Medulla oblongata (tissue), 1 donor: ENCODE results near the gene TMEM258.

ENCODE experiments used
- DNase-seq: peaks from one replicate; pipeline ENCODE4 v3.0.0-alpha.2; 2015; ENCODE audit errors: extremely low spot score

TMEM258 gene

DNA sequence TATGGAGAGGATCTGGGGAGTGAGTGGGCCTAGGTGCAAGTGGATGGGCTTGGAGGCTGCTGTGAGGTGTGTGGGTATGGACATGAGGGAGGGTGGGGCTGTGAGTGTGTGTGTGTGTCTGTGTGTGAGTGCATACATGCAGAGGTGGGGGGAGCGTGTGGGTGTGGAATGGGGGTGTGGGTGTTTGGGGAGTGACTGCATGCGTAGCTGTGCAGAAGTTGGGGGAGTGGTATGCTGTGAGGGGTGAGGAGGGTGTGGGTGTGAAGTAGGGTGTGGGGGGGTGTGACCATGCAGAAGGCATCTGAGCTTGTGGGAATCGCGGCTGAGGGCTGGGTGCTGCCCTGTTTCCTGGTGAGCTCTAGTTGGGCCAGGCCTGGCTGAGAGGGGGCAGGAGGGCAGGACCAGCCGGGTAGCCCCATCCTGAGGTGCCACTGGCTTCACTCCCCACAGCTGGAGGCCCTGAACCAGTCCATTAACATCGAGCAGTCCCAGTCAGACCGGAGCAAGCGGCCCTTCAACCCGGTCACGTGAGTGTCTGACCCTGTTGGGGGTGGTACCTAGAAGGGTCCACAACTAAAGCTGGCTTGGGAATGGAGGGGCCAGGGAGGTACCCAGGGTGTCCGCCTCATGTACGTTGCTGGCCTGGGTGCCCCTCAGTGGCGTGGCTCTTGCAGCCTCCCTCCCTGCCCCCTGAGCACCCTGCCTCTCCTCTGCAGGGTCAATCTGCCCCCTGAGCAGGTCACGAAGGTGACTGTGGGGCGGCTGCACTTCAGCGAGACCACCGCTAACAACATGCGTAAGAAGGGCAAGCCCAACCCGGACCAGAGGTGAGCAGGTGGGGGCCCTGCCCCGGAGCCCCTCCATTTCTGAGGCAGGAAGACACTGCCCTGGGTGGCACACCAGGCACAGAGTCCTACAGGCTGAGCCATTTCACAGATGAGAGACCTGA is 16.5 kb downstream of the TMEM258 start:
- no peak for DNase-seq

DNA sequence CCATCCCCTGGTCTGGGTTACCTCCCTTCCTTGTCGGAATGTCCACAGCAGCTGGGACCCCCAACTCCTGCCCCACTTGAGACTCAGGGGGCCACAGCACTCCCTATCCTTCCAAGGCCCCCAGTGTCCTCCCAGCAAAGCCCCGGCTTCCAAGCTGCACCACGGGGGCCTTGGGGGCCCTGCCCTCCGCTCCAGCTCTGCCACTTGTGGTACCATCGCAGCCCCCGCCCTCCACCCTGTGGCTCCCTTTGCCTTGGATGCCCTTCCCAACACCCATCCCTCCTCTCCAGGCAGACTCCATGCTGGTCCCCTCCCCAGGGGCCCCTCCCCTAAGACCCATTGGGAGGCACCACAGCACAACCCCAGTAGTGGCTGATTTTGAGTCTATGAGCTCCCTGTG is 17.3 kb downstream of the TMEM258 start:
- DNase-seq = no peak

DNA sequence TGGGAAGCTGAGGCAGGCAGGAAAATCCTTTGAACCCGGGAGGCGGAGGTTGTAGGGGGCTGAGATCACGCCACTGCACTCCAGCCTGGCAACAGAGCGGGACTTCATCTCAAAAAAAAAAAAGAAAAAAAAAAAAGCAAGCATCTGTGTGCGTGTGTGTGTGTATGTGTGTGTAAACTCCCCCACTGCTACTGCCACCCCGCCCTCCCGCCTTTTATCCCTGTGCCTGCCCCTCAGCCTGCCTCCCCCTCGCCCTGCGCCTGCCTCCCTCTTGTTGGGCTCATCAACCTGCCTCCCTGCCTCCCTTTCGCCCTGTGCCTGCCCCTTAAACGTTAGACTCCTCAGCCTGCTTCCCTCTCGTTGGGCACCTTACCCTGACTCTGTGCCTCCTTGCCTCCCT is 18.0 kb downstream of the TMEM258 start:
- no peak for DNase-seq

DNA sequence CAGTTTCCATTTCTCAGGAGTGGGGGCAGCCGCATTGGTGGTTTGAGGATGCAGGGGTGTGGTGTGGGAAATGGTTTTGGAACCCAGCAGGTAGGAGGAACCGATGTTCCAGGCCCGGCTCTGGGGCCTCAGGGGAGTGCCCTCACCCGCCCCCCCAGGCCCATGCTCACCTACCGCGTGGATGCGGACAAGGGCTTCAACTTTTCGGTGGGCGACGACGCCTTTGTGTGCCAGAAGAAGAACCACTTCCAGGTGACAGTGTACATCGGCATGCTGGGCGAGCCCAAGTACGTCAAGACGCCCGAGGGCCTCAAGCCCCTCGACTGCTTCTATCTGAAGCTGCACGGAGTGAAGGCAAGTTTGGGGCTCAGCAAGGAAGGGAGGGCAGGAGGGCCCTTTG is 18.6 kb downstream of the TMEM258 start:
- DNase-seq = no peak

DNA sequence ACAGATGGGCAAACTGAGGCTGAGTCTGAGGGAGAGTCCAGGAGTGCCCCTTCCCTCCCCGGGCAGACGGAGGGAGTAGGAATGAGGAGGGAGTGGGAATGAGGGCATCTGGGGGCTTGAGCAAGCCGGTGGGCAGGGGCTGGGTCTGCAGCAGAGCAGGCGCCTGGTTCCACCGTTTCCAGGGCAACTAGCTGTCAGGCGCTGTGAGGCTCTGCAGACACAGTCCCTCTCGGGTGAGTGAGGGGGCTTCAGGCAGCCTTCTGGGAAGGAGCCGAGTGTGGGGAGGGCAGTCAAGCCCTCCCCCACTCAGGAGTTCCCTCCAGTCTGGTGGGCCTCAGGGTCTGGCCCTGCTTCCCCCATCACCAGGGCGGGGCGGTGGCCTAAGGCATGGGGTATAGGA is 19.0 kb downstream of the TMEM258 start:
- no peak for DNase-seq

DNA sequence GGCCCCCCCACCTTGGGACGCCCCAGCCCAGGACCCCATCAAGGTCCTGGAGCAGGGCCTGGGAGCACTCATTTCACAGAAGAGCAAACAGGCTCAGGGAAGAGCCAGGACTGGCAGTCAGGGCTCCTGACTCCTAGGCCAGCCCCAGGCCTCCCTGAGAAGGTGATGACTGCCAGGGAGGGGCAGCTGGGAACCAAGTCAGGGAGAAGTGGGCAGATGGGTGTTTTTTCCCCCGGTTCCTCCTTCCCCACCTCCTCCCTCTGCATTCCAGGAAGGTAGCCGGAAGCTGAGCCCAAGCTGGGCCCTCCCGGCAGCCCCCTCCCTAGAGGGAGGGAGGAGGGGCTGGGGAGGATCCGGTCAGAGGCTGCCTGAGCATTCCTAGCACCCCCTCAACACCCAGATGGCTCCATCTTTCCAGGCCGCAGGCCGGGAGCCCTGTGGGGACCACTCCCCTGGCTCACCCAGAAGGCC is 20.4 kb downstream of the TMEM258 start:
- no peak for DNase-seq

DNA sequence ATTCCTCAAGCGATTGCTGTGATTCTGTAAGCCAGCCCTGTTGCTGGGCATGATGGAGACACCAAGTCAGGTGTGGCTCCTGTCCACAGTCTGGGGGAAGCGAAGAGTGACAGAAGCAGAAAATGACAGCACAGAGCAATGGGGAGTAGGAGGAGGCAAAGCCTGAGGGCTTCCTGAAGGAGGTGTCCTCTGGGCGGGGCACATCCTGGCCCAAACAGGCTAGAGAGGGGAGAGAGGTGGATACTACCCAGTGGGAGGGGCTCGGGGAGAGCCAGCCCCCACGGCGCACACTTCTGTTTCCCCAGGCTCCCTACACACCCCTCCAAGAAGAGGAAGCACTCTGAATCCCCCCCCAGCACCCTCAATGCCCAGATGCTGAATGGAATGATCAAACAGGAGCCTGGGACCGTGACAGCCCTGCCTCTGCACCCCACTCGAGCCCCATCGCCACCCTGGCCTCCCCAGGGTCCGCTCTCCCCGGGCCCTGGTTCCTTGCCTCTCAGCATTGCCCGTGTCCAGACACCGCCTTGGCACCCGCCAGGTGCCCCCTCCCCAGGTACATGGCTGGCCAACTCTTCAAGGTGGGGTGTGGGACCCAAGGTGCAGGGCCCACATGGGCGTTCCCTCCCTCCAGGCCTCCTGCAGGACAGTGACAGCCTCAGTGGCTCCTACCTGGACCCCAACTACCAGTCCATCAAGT is 21.1 kb downstream of the TMEM258 start:
- DNase-seq = no peak

DNA sequence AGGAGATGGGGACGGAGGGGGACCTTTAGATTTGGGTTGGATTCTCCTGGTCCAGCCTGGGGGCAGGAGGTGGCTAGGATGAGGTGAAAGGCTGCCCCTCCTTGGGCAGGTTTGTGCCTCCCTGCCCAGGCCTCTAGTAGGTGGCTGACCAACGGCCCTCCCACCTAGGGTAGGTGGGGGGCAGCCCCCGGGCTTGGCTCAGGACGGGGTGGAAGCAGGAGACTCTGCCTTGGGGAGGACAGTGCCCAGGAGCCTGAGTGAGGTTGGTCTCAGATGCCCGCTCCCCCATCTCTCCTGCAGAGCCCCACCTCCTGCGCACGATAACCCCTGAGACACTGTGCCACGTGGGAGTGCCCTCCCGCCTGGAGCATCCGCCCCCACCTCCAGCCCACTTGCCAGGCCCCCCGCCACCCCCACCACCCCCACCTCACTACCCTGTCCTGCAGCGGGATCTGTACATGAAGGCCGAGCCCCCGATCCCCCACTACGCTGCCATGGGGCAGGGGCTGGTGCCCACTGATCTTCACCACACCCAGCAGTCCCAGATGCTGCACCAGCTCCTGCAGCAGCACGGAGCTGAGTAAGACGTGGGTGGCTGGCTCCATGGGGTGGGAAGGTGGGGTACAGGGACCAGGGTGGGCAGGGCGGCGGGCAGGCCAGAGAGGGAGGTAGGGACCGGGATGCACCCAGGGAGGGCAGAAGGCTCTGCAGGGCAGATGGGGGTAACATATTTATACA is 22.3 kb downstream of the TMEM258 start:
- DNase-seq = no peak

DNA sequence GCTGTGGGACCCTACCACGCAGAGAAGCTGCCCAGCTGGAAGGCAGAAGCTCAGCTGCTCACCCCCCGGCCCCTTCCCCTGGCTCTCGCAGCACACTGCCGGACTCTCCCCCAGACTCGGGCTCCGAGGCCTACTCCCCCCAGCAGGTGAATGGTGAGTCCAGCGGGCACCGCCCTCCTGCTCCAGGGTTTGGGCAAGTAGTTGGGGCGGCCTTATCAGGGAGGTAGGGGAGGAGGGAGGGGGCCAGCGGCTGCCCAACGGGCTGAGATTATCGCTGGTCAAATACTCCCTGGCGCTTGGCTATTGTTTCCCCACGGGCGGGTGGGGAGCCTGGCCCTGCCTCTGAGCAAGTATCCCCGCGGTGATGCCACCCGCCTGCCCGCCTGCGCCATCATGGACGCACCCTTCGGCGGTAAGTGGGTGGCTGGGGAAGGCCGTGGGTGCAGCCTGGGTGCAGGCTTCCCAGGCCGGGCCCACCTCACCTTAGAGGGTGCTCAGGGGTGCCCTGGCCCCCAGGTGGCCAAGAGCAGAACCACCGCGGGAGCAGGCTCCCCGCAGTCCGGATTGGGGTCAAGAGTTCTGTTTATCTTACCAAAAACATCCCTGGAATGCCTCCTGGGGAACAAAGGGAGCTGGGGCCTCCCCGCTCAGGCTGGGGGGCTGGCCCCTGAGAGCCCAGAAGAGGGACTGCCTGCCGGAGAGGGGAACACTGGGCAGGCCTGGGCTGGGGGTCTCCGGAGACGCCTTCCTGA is 23.1 kb downstream of the TMEM258 start:
- no peak for DNase-seq

DNA sequence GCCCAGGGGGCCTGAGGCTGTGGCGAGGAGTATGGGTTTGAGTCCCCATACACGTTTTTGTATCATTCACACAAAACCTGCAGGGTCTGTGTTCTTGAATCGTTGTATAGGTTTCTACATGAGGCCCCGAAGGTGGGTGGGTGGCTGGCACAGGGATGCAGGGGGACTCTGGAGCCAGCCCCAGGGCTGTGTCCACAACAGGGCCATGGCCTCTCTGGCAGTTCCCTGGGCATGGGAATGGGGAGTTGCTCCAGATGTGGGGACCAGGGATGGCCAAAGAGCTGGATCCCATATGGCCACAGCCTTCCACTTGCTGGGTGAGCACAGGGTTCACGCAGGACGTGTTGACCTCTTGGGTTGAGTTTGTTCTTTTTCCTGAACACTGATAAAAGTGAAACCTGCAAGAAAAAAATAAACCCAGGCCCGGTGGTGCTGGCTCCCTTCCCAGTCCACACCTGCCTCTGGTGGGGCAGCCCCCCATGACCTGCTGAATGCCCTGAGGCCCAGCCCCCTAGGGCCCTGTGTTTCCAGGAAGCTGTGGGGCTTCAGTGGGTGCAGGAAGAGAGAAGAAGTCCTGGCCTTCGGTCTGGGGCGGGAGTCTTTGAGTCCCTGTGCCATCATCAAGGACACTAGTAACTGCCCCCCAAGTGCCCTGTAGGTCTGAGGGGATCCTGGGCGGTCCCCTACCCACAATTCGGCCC is 23.9 kb downstream of the TMEM258 start:
- DNase-seq = no peak

DNA sequence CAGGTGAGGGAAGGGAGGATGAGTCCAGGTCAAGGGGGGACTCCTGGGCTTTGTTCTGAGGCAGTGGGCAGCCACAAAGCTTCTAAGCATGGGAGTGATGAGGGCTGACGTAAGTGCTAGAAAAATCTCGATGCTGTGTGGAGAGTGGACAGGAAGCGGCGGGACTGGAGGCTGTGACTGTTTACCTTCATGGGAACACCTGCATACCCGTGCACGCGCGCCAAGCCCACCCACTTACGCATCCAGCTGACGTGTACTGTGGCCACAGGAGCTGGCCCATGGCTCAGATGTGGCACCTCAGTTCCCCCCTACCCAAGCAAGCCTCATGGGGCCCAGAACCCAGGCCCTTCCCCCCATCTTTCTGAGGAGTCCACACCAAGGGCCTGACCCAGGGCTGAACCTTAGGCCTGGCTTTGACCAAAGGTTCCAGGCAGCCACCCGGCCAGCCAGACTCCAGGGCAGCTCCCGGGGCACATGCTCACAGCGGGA is 26.0 kb downstream of the TMEM258 start:
- no peak for DNase-seq

DNA sequence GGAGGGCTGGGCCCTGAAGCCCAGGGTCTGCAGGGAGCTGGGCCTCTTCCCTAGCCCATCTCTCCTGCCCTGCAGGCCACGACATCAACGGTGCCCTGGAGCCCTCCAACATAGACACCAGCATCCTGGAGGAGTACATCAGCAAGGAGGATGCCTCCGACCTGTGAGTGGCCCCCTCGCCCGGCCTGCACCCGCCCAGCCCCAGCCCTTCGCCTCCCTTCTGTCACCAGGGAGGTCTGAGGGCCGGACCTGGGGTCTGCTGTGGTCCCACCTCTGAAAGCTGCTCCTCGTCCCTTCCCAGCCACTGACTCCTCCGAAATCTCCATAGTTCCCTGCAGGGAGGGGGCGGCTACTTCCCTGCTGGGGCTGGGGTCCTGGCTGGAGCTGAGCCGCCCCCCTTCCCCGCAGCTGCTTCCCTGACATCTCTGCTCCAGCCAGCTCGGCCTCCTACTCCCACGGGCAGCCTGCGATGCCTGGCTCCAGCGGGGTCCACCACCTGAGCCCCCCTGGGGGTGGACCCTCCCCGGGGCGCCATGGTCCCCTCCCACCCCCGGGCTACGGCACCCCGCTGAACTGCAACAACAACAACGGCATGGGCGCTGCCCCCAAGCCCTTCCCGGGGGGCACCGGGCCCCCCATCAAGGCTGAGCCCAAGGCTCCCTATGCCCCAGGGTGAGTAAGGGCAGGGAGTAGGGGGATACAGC is 26.7 kb downstream of the TMEM258 start:
- no peak for DNase-seq

DNA sequence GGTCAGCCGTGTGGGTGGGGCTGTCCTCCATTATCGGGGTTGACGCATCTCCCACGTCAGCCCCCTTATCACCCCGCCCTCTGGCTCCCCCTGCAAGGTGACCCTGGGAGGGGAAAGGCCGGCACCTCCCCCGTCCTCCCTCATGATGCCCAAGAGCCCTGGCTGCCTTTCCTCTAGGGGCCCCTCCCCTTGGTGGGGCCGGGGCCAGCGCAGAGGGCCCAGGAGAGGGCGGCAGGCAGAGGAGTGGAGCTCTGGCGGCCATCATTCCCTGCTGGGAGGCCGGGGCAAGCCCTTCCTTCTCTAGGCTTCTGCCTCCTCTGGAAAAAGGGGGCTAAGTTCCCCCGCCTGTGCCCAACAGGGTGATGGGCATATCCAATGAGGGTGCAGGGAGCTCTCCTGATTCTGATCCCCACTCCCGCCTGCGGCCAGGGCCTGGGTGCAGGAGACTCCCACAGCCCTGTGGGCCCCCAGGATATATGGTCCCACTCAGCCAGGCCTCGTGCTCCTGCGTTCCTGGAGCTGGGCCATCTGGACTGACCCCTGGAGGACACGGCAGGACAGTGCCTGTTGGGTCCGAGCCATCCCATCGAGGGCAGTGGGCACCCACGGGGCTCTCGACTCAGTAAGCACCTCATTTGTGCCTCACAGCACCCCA is 27.7 kb downstream of the TMEM258 start:
- no peak for DNase-seq

DNA sequence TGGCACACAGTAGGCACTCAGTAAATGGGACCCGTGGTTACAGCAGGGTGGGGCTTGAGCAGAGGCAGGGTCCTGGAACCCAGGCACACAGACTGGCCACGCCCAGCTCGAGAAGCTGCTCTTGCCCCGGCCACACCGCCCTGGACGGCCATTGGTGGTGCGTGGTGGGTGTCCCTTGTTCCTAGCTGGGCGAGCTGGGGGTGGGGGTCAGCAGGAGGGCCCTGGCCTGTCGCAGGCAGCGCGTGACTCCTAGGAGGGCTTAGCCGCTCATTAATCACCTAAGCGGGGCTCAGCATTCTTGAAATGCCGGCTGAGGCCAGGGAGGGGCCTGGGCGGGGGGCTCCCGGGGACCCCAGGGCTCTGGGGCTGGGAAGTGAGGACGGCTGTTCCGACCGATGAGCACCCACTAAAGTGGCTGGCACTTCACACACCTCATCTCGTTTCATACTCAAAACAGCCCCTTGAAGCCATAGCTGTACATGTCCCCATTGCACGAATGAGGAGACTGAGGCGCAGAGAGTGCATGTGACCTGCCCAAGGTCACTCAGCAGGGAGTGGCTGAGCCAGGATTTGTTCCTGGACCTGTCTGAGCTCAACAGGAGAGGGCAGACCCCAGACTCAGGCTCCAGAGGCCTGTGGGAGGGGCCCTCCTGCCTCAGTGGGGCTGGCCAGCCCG is 28.3 kb downstream of the TMEM258 start:
- no peak for DNase-seq

DNA sequence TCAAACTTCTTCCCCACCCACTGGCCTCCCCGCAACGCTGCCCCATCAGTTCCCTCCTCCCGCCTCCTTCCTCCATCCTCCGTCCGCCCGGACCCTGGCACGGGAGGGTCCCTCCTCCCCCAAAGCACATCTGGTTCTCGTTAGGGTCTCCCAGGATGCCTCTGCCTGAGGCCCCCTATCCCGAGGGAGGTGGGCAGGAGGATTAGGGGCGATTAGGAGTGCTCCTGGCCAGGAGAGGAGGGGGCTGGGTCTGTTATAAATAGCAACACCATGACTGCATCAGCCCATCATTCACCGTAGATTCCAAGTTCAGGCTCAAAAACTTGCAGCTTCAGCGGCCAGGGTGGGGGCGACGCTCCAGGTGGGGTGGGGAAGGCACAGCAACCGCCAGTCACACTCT is 29.6 kb downstream of the TMEM258 start:
- DNase-seq = no peak

DNA sequence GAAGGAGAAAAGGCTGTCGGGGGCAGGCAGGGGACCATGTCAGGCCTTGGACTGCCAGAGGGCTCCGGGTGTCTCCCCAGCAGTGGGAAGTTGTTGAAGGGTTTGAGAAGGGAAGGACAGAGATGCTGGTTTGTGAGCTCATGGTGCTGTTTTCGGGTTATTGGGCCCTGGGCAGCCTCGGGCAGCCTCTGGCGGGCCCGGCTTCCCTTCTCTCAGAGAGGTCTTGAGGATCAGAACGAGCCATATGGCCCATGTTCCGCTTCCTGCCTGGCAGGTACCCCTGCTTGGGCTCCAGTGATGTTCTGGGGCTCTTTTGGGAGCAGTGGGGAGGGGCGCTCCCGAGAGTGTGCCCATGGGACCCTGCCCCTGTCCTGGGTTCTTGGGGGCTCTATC is 30.2 kb downstream of the TMEM258 start:
- DNase-seq = no peak

DNA sequence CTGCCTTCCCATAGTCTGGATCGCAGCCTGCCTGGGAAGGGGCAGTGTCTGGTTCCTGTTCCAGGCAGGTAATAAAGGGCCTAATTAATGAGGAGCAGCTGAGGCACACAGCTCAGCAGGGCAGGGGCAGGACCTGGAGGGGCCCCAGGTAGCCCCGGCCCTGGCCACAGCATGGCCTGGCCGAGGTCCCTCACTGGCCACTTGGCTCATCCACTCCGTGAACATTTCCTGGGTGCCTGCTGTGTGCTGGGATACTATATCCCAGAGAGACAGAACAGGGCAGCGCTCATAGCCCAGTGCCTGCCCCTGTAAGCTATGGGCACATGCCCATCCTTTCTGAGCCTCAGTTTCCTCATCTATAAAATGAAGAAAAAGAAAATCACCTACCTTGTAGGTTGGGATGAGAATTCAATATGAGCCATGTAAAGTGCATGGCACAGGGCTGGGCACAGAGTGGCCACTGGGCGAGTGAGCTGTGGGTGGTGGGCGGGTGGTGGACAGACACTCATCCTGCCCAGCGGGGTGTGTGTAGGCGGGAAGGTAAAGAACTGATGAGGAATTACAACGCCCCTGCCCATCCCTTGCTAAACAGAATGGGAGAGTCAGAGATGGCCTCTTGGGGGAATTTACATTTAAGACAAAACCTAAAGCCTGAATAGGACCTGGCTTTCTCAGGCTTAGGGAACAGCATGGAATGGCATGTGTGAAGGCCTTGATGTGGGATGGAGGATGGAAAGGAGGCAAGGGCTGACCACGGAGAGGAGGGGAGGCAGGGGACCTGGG is 30.8 kb downstream of the TMEM258 start:
- DNase-seq = no peak

DNA sequence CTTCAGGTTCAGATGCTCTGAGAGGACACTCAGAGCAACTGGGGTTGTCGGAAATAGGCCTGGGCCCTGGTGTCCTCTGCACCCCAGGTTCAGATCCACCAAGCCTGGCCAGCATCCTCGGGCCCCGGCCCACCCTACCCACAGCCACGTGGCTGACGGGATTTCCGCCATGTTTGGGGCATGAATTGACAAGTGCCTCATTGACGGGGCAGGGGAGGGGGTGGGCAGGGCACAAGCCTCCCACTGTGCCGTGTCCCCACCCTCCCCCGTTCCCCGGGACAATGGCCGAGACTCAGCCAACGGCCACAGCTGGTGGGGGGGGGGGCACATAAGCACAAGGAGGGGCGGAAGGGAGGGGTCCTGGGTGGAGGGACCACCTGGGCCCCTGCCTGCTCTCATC is 31.5 kb downstream of the TMEM258 start:
- DNase-seq = peak; percentile 91
